Measurements from ENCODE around the gene CHMP1A.

GRCh38 chr16:89667633-89668032 is 10.1 kb upstream of the CHMP1A start:
- TF ChIP-seq GATA2 (IDR thresholded peaks at IDR 0.05; ENCODE audit: low read depth, low read length) (no peak), GATA3 (IDR thresholded peaks at IDR 0.05; ENCODE audit: low read depth, low read length) (no peak)
